ENCODE data around the gene TUG1.

Gene TUG1

GRCh38 chr22:30968924-30969531, at the start of gene TUG1:
Gene TUG1, plus strand, starts transcription at chr22:30969265.
- DNase-seq = peak; percentile 98

- no peak for DNase-seq
Measured at GRCh38 chr22:30919973-30920372, 49.1 kb upstream of the TUG1 start.

GRCh38 chr22:30920407-30920806, 48.7 kb upstream of the TUG1 start:
- peak; percentile 88 for DNase-seq

- DNase-seq = no peak
Measured at GRCh38 chr22:30921108-30921507, 48.0 kb upstream of the TUG1 start.

GRCh38 chr22:30922151-30922611, 46.9 kb upstream of the TUG1 start:
- DNase-seq = peak; percentile 68

GRCh38 chr22:30923168-30923900, 45.7 kb upstream of the TUG1 start:
- no peak for DNase-seq

- DNase-seq = no peak
Measured at GRCh38 chr22:30925667-30926066, 43.4 kb upstream of the TUG1 start.

- no peak for DNase-seq
Measured at GRCh38 chr22:30926706-30927105, 42.4 kb upstream of the TUG1 start.

- no peak for DNase-seq
Measured at GRCh38 chr22:30927806-30928205, 41.3 kb upstream of the TUG1 start.

- no peak for DNase-seq
Measured at GRCh38 chr22:30928401-30928800, 40.7 kb upstream of the TUG1 start.

- DNase-seq = no peak
Measured at GRCh38 chr22:30930228-30930627, 38.8 kb upstream of the TUG1 start.

- no peak for DNase-seq
Measured at GRCh38 chr22:30931541-30932300, 37.3 kb upstream of the TUG1 start.

- no peak for DNase-seq
Measured at GRCh38 chr22:30932661-30933060, 36.4 kb upstream of the TUG1 start.

GRCh38 chr22:30933457-30933856, 35.6 kb upstream of the TUG1 start:
- no peak for DNase-seq

- no peak for DNase-seq
Measured at GRCh38 chr22:30934053-30934452, 35.0 kb upstream of the TUG1 start.

GRCh38 chr22:30940685-30941362, 28.2 kb upstream of the TUG1 start:
- no peak for DNase-seq

- DNase-seq = no peak
Measured at GRCh38 chr22:30941363-30941740, 27.7 kb upstream of the TUG1 start.

GRCh38 chr22:30943368-30943767, 25.7 kb upstream of the TUG1 start:
- DNase-seq = no peak

GRCh38 chr22:30944986-30945385, 24.1 kb upstream of the TUG1 start:
- no peak for DNase-seq

- no peak for DNase-seq
Measured at GRCh38 chr22:30945653-30946052, 23.4 kb upstream of the TUG1 start.

GRCh38 chr22:30946354-30946753, 22.7 kb upstream of the TUG1 start:
- DNase-seq = no peak

GRCh38 chr22:30947173-30947815, 21.8 kb upstream of the TUG1 start:
- no peak for DNase-seq

Measured in right forelimb (tissue), 1 donor.